B cell (primary cell): ENCODE data around the gene ONECUT3. TPM values are rescaled to one million over a fixed set of nuclear protein-coding genes. Genes with fewer than 3 reads are reported as not detected.

Experiments
- ATAC-seq: fragments of 200-7000 bp; cut with Tn5 transposase; one replicate; pipeline ENCODE4 v1.10.0; 2021; ENCODE audit warnings: low read depth, mild to moderate bottlenecking, moderate number of reproducible peaks, moderate library complexity
- CTCF ChIA-PET: fragments of 350-600 bp; sonication (Branson Sonifier 250); formaldehyde crosslinking; loops from one replicate; lab custom pipeline; 2021; ENCODE audit warnings: antibody characterized with exemption, inconsistent platforms; lab: Charles Lee
- POLR2A ChIA-PET: fragments of 350-600 bp; sonication (Branson Sonifier 250); formaldehyde crosslinking; loops from one replicate; lab custom pipeline; 2021; ENCODE audit warnings: antibody characterized with exemption; lab: Charles Lee
- DNase-seq: peaks from one replicate; pipeline ENCODE4 v3.0.0; 2013
- H2AFZ ChIP-seq: 2 replicates; pipeline ENCODE4 v1.6.1; 2012; ENCODE audit warnings: mild to moderate bottlenecking, low read depth, low read length; ENCODE audit not compliant: insufficient read depth, poor library complexity, severe bottlenecking
- H3K27ac ChIP-seq, 2 donors: 1 replicate in 1 of 2; 2 replicates in 1 of 2; pipeline ENCODE4 v1.5.1; 2012 to 2013; ENCODE audit warnings: low read length in 2 of 2, mild to moderate bottlenecking in 2 of 2, moderate library complexity in 1 of 2
- H3K27me3 ChIP-seq, 4 experiments: fragments of 200-600 bp in 1 of 4; sonication (generic) in 1 of 4; replicated peaks in 1 of 4; 1 replicate in 2 of 4; 2 replicates in 2 of 4; pipeline versions ENCODE4 v1.6.1 to v1.7.0; 2013 to 2016; ENCODE audit warnings: low read length in 3 of 4, mild to moderate bottlenecking in 2 of 4, mixed read lengths in 1 of 4, moderate library complexity in 1 of 4; ENCODE audit not compliant: insufficient read depth in 4 of 4, control insufficient read depth in 3 of 4; ENCODE audit errors: control extremely low read depth in 1 of 4
- H3K36me3 ChIP-seq, 2 experiments: replicated peaks in 1 of 2; 1 replicate in 1 of 2; 2 replicates in 1 of 2; pipeline versions ENCODE4 v1.6.1 to v1.7.1; 2013; ENCODE audit warnings: low read length in 1 of 2; ENCODE audit not compliant: insufficient read depth in 2 of 2, control insufficient read depth in 1 of 2; ENCODE audit errors: control extremely low read depth in 1 of 2, extremely low read depth in 1 of 2
- H3K4me1 ChIP-seq, 2 donors: fragments of 200-600 bp in 1 of 2; sonication (generic) in 1 of 2; 1 replicate in 1 of 2; 2 replicates in 1 of 2; pipeline versions ENCODE4 v1.5.1 to v1.6.1; 2013 to 2017; ENCODE audit warnings: low read length in 2 of 2; ENCODE audit not compliant: control insufficient read depth in 2 of 2, insufficient read depth in 2 of 2
- H3K4me2 ChIP-seq: replicated peaks from 2 replicates; pipeline ENCODE3; 2012; ENCODE audit warnings: mild to moderate bottlenecking, low read depth, low read length; ENCODE audit not compliant: poor library complexity, severe bottlenecking
- H3K4me3 ChIP-seq, 5 experiments: fragments of 200-600 bp in 1 of 5; sonication (generic) in 1 of 5; 1 replicate in 3 of 5; 2 replicates in 2 of 5; pipeline versions ENCODE4 v1.5.1 to v1.7.0; 2011 to 2016; ENCODE audit warnings: low read length in 4 of 5, mild to moderate bottlenecking in 4 of 5, low read depth in 2 of 5, control low read depth in 1 of 5, moderate library complexity in 1 of 5; ENCODE audit not compliant: insufficient read depth in 1 of 5; ENCODE audit errors: control extremely low read depth in 1 of 5, extremely low read depth in 1 of 5
- H3K79me2 ChIP-seq: fragments of 200-600 bp; sonication (generic); one replicate; pipeline ENCODE4 v1.6.0; 2016; ENCODE audit warnings: low read length; ENCODE audit not compliant: control insufficient read depth, insufficient read depth
- H3K9ac ChIP-seq: fragments of 200-600 bp; sonication (generic); 2 replicates; pipeline ENCODE4 v1.6.1; 2017; ENCODE audit warnings: mild to moderate bottlenecking, low read length, moderate library complexity
- H3K9me3 ChIP-seq, 3 donors: one replicate each; pipeline versions ENCODE4 v1.6.1 to v1.7.1; 2013; ENCODE audit warnings: low read length in 2 of 3; ENCODE audit not compliant: control insufficient read depth in 2 of 3, insufficient read depth in 1 of 3; ENCODE audit errors: control extremely low read depth in 1 of 3
- H4K20me1 ChIP-seq: 2 replicates; pipeline ENCODE4 v1.6.0; 2012; ENCODE audit warnings: mild to moderate bottlenecking, low read length; ENCODE audit not compliant: insufficient read depth, control insufficient read depth, poor library complexity, severe bottlenecking
- H3K27ac Mint-ChIP-seq: one replicate; pipeline ENCODE4 v1.8.0; 2021; ENCODE audit warnings: mixed read lengths
- H3K27me3 Mint-ChIP-seq: one replicate; pipeline ENCODE4 v1.8.0; 2021; ENCODE audit warnings: mixed read lengths
- H3K4me1 Mint-ChIP-seq: one replicate; pipeline ENCODE4 v1.8.0; 2021; ENCODE audit warnings: mixed read lengths
- H3K4me3 Mint-ChIP-seq: one replicate; pipeline ENCODE4 v1.8.0; 2021; ENCODE audit warnings: mixed read lengths
- H3K9me3 Mint-ChIP-seq: one replicate; pipeline ENCODE4 v1.8.0; 2022; ENCODE audit warnings: mixed read lengths; ENCODE audit not compliant: insufficient read depth
- CTCF ChIP-seq: fragments of 200-600 bp; IDR thresholded peaks from one replicate; pipeline ENCODE4 v1.8.0; 2022; ENCODE audit warnings: antibody characterized with exemption, mild to moderate bottlenecking
- EZH2 ChIP-seq: IDR thresholded peaks from 2 replicates; pipeline ENCODE4 v1.6.1; 2012; ENCODE audit warnings: borderline replicate concordance, low read depth, mild to moderate bottlenecking, moderate library complexity, low read length; ENCODE audit not compliant: insufficient read depth, poor library complexity, severe bottlenecking
- whole genome bisulfite sequencing: methylation state at CpG from one replicate; pipeline ENCODE4 v1.1.5; 2013; ENCODE audit warnings: missing lambda C conversion rate; ENCODE audit not compliant: insufficient coverage; 5-methylcytosine and 5-hydroxymethylcytosine counted together
- intact Hi-C: fragments of 100-400 bp; cut with micrococcal nuclease; formaldehyde crosslinking; loops from one replicate; pipeline ENCODE4 v1.10.0; 2022
- polyA plus RNA-seq: library from polyadenylated mRNA; depleted of rRNA; stranded (reverse); fragments of >200 nt; gene quantifications from 2 replicates; pipeline ENCODE4 v1.2.3, GENCODE V29; 2012
- total RNA-seq, 2 donors: library from RNA; stranded (reverse); fragments of 120-200 nt in 1 of 2; gene quantifications; 1 replicate in 1 of 2; 2 replicates in 1 of 2; pipeline versions ENCODE4 v1.2.3 to v1.2.4, GENCODE V29; 2013 to 2022

Gene ONECUT3
- total and polyA plus RNA-seq, 2 donors (not counting 1 experiment from before 2014, with no cell fraction given): not detected

GRCh38 chr19:1763648-1764639 is 10.6 kb downstream of the ONECUT3 start:
- H3K4me1 ChIP-seq: peaks cover 16 to 32% of the 10 kb centered on the region in 2 donors
- Mint-ChIP-seq H3K4me1 (peaks cover 4% of the 10 kb centered on the region), H3K4me3 (no peak overlapping the region), H3K27me3 (peaks cover 50% of the 10 kb centered on the region), H3K9me3 (no peaks in the 10 kb centered on the region), H3K27ac (no peak overlapping the region)
- H3K4me2 ChIP-seq: no peak overlapping the region
- intact Hi-C loops: no loop called here
- DNase-seq: no peak
- TF ChIP-seq EZH2 (no peak), CTCF (no peak)
- ChIA-PET CTCF (interaction anchor here (0.5 to 3.7 kb wide), 4 partner anchors 19 to 218 kb away, joined by 3 to 28 read pairs (median 4); no protein-coding TSS in a partner anchor), POLR2A (interaction anchor here (0.6 kb wide), 2 partner anchors 105 to 121 kb away, joined by 4 read pairs; no protein-coding TSS in a partner anchor)
- no peak overlapping the region for H3K27ac ChIP-seq
- H3K36me3 ChIP-seq: no peaks in the 10 kb centered on the region
- H3K27me3 ChIP-seq: peaks cover 0 to 96% (median 66%) of the 10 kb centered on the region in 4 experiments
- H3K79me2 ChIP-seq: no peaks in the 10 kb centered on the region
- no peak overlapping the region for H3K4me3 ChIP-seq
- H4K20me1 ChIP-seq: no peaks in the 10 kb centered on the region
- no peak for ATAC-seq
- peaks cover 0 to 78% (median 0%) of the 10 kb centered on the region in 3 donors for H3K9me3 ChIP-seq
- no peak overlapping the region for H2AFZ ChIP-seq
- H3K9ac ChIP-seq: no peak overlapping the region
- WGBS: 14% methylated on average over 29 of the region's 39 CpGs
